ENCODE results near the gene LITAFD.
A peak's percentile ranks its signal among the peaks of the same experiment; 100 is the strongest.

Gene LITAFD

GRCh38 chr16:8855972-8856371 is 26.2 kb upstream of the LITAFD start:
- H2AK5ac ChIP-seq (ENCODE audit: low read length), result no peak overlapping the region
- no peak for DNase-seq
- H3K79me1 ChIP-seq (ENCODE audit: low read length), result no peaks in the 10 kb centered on the region
- H2AFZ ChIP-seq (ENCODE audit: insufficient read depth, low read length, poor library complexity), result no peak overlapping the region
- H4K12ac ChIP-seq (ENCODE audit: low read depth, low read length), result no peak overlapping the region
- no peak overlapping the region for H3K4me3 ChIP-seq (ENCODE audit: low read depth, low read length)
- no peak overlapping the region for H3K18ac ChIP-seq (ENCODE audit: low read length)
- H3K36me3 ChIP-seq (ENCODE audit: control insufficient read depth in 1 of 2, insufficient read depth in 2 of 2, low read length in 2 of 2), result peaks cover 66 to 74% of the 10 kb centered on the region in 2 experiments
- no peaks in the 10 kb centered on the region for H3K79me2 ChIP-seq (ENCODE audit: control insufficient read depth, insufficient read depth, low read length, poor library complexity)
- no peaks in the 10 kb centered on the region for H3K9me3 ChIP-seq (ENCODE audit: insufficient read depth, low read depth, low read length)
- WGBS (ENCODE audit: extremely low coverage, insufficient coverage, insufficient read length), result no CpG with 5 or more reads among the region's 5 CpGs
- no peak overlapping the region for H3K23ac ChIP-seq (ENCODE audit: low read length)
- H4K8ac ChIP-seq (ENCODE audit: low read depth, low read length), result no peak overlapping the region
- no peak overlapping the region for H3K27ac ChIP-seq (ENCODE audit: low read depth, low read length)
- H2BK5ac ChIP-seq (ENCODE audit: low read depth, low read length, poor library complexity), result no peak overlapping the region
- H3K14ac ChIP-seq (ENCODE audit: low read length), result no peak overlapping the region
- H3K4ac ChIP-seq (ENCODE audit: low read depth, low read length), result no peak overlapping the region
- no peak overlapping the region for H3K9ac ChIP-seq (ENCODE audit: low read length)
- H3K4me1 ChIP-seq (ENCODE audit: control insufficient read depth in 1 of 2, insufficient read depth in 2 of 2, low read length in 2 of 2), result peaks cover 4 to 5% of the 10 kb centered on the region in 2 experiments
- H2BK120ac ChIP-seq (ENCODE audit: insufficient read depth, low read length, poor library complexity), result no peak overlapping the region
- no peak overlapping the region for H3K4me2 ChIP-seq (ENCODE audit: low read length)
- H2BK12ac ChIP-seq (ENCODE audit: low read length), result no peak overlapping the region
- no peak overlapping the region for H4K91ac ChIP-seq (ENCODE audit: low read depth, low read length)
- no peaks in the 10 kb centered on the region for H3K27me3 ChIP-seq (ENCODE audit: insufficient read depth, low read length)

GRCh38 chr16:8858994-8859912 is 22.9 kb upstream of the LITAFD start:
- H3K79me2 ChIP-seq (ENCODE audit: control insufficient read depth, insufficient read depth, low read length, poor library complexity), result peaks cover 16% of the 10 kb centered on the region
- WGBS (ENCODE audit: extremely low coverage, insufficient coverage, insufficient read length), result no CpG with 5 or more reads among the region's 31 CpGs

GRCh38 chr16:8859913-8860881 is 22.0 kb upstream of the LITAFD start:
- H3K23ac ChIP-seq (ENCODE audit: low read length), result no peak overlapping the region
- H3K18ac ChIP-seq (ENCODE audit: low read length), result peak overlapping the region; percentile 17
- no peak overlapping the region for H2AFZ ChIP-seq (ENCODE audit: insufficient read depth, low read length, poor library complexity)
- peaks cover 46 to 47% of the 10 kb centered on the region in 2 experiments for H3K36me3 ChIP-seq (ENCODE audit: control insufficient read depth in 1 of 2, insufficient read depth in 2 of 2, low read length in 2 of 2)
- no peak overlapping the region for H3K14ac ChIP-seq (ENCODE audit: low read length)
- H2BK12ac ChIP-seq (ENCODE audit: low read length), result no peak overlapping the region
- H3K9me3 ChIP-seq (ENCODE audit: insufficient read depth, low read depth, low read length), result no peaks in the 10 kb centered on the region
- H3K79me2 ChIP-seq (ENCODE audit: control insufficient read depth, insufficient read depth, low read length, poor library complexity), result peaks cover 23% of the 10 kb centered on the region
- H2BK120ac ChIP-seq (ENCODE audit: insufficient read depth, low read length, poor library complexity), result no peak overlapping the region
- no peak overlapping the region for H2AK5ac ChIP-seq (ENCODE audit: low read length)
- H3K4ac ChIP-seq (ENCODE audit: low read depth, low read length), result peak overlapping the region; percentile 71
- H3K79me1 ChIP-seq (ENCODE audit: low read length), result peaks cover 6% of the 10 kb centered on the region
- H4K91ac ChIP-seq (ENCODE audit: low read depth, low read length), result no peak overlapping the region
- no peak for DNase-seq
- no peak overlapping the region for H3K4me3 ChIP-seq (ENCODE audit: low read depth, low read length)
- no peaks in the 10 kb centered on the region for H3K27me3 ChIP-seq (ENCODE audit: insufficient read depth, low read length)
- H3K4me2 ChIP-seq (ENCODE audit: low read length), result no peak overlapping the region
- H2BK5ac ChIP-seq (ENCODE audit: low read depth, low read length, poor library complexity), result no peak overlapping the region
- H4K12ac ChIP-seq (ENCODE audit: low read depth, low read length), result no peak overlapping the region
- no peak overlapping the region for H3K27ac ChIP-seq (ENCODE audit: low read depth, low read length)
- WGBS (ENCODE audit: extremely low coverage, insufficient coverage, insufficient read length), result no CpG with 5 or more reads among the region's 25 CpGs
- H3K4me1 ChIP-seq (ENCODE audit: control insufficient read depth in 1 of 2, insufficient read depth in 2 of 2, low read length in 2 of 2), result peaks cover 33 to 38% of the 10 kb centered on the region in 2 experiments
- H4K8ac ChIP-seq (ENCODE audit: low read depth, low read length), result no peak overlapping the region
- H3K9ac ChIP-seq (ENCODE audit: low read length), result no peak overlapping the region

More at GRCh38 chr16:8858994-8859912, 22.9 kb upstream of the LITAFD start:
- Histone ChIP-seq H2AFZ (ENCODE audit: insufficient read depth, low read length, poor library complexity) (no peak overlapping the region), H3K79me1 (ENCODE audit: low read length) (peaks cover 4% of the 10 kb centered on the region), H3K4me2 (ENCODE audit: low read length) (no peak overlapping the region), H4K8ac (ENCODE audit: low read depth, low read length) (no peak overlapping the region), H3K14ac (ENCODE audit: low read length) (no peak overlapping the region), H2BK5ac (ENCODE audit: low read depth, low read length, poor library complexity) (no peak overlapping the region), H4K12ac (ENCODE audit: low read depth, low read length) (peak overlapping the region; percentile 34), H3K23ac (ENCODE audit: low read length) (no peak overlapping the region), H3K27ac (ENCODE audit: low read depth, low read length) (no peak overlapping the region), H3K27me3 (ENCODE audit: insufficient read depth, low read length) (no peaks in the 10 kb centered on the region), H2BK120ac (ENCODE audit: insufficient read depth, low read length, poor library complexity) (no peak overlapping the region), H3K36me3 (ENCODE audit: control insufficient read depth in 1 of 2, insufficient read depth in 2 of 2, low read length in 2 of 2) (peaks cover 52 to 57% of the 10 kb centered on the region in 2 experiments), H3K4ac (ENCODE audit: low read depth, low read length) (peak overlapping the region; percentile 30), H4K91ac (ENCODE audit: low read depth, low read length) (no peak overlapping the region), H3K4me3 (ENCODE audit: low read depth, low read length) (no peak overlapping the region), H3K4me1 (ENCODE audit: control insufficient read depth in 1 of 2, insufficient read depth in 2 of 2, low read length in 2 of 2) (peaks cover 24 to 29% of the 10 kb centered on the region in 2 experiments), H3K9ac (ENCODE audit: low read length) (no peak overlapping the region), H3K9me3 (ENCODE audit: insufficient read depth, low read depth, low read length) (no peaks in the 10 kb centered on the region), H2AK5ac (ENCODE audit: low read length) (no peak overlapping the region), H3K18ac (ENCODE audit: low read length) (no peak overlapping the region), H2BK12ac (ENCODE audit: low read length) (no peak overlapping the region)
- no peak for DNase-seq

- H2BK5ac ChIP-seq (ENCODE audit: low read depth, low read length, poor library complexity), result no peak overlapping the region
- peak overlapping the region; percentile 83 for H3K4ac ChIP-seq (ENCODE audit: low read depth, low read length)
- H4K8ac ChIP-seq (ENCODE audit: low read depth, low read length), result no peak overlapping the region
- no peak overlapping the region for H3K9ac ChIP-seq (ENCODE audit: low read length)
- H3K23ac ChIP-seq (ENCODE audit: low read length), result no peak overlapping the region
- no CpG with 5 or more reads among the region's 14 CpGs for WGBS (ENCODE audit: extremely low coverage, insufficient coverage, insufficient read length)
- H3K4me3 ChIP-seq (ENCODE audit: low read depth, low read length), result no peak overlapping the region
- H3K4me1 ChIP-seq (ENCODE audit: control insufficient read depth in 1 of 2, insufficient read depth in 2 of 2, low read length in 2 of 2), result peaks cover 38 to 46% of the 10 kb centered on the region in 2 experiments
- no peaks in the 10 kb centered on the region for H3K9me3 ChIP-seq (ENCODE audit: insufficient read depth, low read depth, low read length)
- H3K4me2 ChIP-seq (ENCODE audit: low read length), result no peak overlapping the region
- H3K14ac ChIP-seq (ENCODE audit: low read length), result no peak overlapping the region
- no peaks in the 10 kb centered on the region for H3K27me3 ChIP-seq (ENCODE audit: insufficient read depth, low read length)
- no peak overlapping the region for H3K18ac ChIP-seq (ENCODE audit: low read length)
- peaks cover 32% of the 10 kb centered on the region for H3K79me2 ChIP-seq (ENCODE audit: control insufficient read depth, insufficient read depth, low read length, poor library complexity)
- H4K91ac ChIP-seq (ENCODE audit: low read depth, low read length), result no peak overlapping the region
- H2BK12ac ChIP-seq (ENCODE audit: low read length), result no peak overlapping the region
- peaks cover 35 to 36% of the 10 kb centered on the region in 2 experiments for H3K36me3 ChIP-seq (ENCODE audit: control insufficient read depth in 1 of 2, insufficient read depth in 2 of 2, low read length in 2 of 2)
- DNase-seq, result no peak
- no peak overlapping the region for H2BK120ac ChIP-seq (ENCODE audit: insufficient read depth, low read length, poor library complexity)
- H2AFZ ChIP-seq (ENCODE audit: insufficient read depth, low read length, poor library complexity), result no peak overlapping the region
- no peak overlapping the region for H4K12ac ChIP-seq (ENCODE audit: low read depth, low read length)
- H3K27ac ChIP-seq (ENCODE audit: low read depth, low read length), result peak overlapping the region; percentile 6
- peaks cover 7% of the 10 kb centered on the region for H3K79me1 ChIP-seq (ENCODE audit: low read length)
- no peak overlapping the region for H2AK5ac ChIP-seq (ENCODE audit: low read length)
Observed at GRCh38 chr16:8861563-8862308, 20.4 kb upstream of the LITAFD start.

Measured in trophoblast cell (in vitro differentiated cells and primary cell).